Gastrocnemius medialis (tissue), 4 donors: Measurements from ENCODE around the gene ZBTB20. TPM values are rescaled to one million over a fixed set of nuclear protein-coding genes. Genes with fewer than 3 reads are reported as not detected.

Experiments used
- ATAC-seq, 2 donors: fragments of 150-250 bp; one replicate each; pipeline ENCODE4 v1.9.1; 2016
- DNase-seq, 2 donors: peaks; one replicate each; pipeline ENCODE4 v3.0.0-alpha.2; 2019
- H3K27ac ChIP-seq, 4 donors: fragments of 200-600 bp; sonication (generic); 1 replicate in 1 of 4; 2 replicates in 3 of 4; pipeline ENCODE4 v1.5.1; 2016 to 2018; ENCODE audit warnings: mild to moderate bottlenecking in 2 of 4, moderate library complexity in 1 of 4
- H3K27me3 ChIP-seq, 3 donors: fragments of 200-600 bp; sonication (generic) in 2 of 3; 1 replicate in 1 of 3; 2 replicates in 2 of 3; pipeline versions ENCODE4 v1.5.1 to v1.6.0; 2016 to 2019; ENCODE audit warnings: mild to moderate bottlenecking in 1 of 3, moderate library complexity in 1 of 3
- H3K36me3 ChIP-seq, 2 donors: fragments of 200-600 bp; sonication (generic) in 1 of 2; one replicate each; pipeline ENCODE4 v1.5.1; 2017 to 2018
- H3K4me1 ChIP-seq, 2 donors: fragments of 200-600 bp; sonication (generic) in 1 of 2; one replicate each; pipeline ENCODE4 v1.5.1; 2016 to 2017; ENCODE audit warnings: mild to moderate bottlenecking in 2 of 2
- H3K4me3 ChIP-seq, 4 donors: fragments of 200-600 bp; sonication (generic) in 3 of 4; 1 replicate in 1 of 4; 2 replicates in 3 of 4; pipeline ENCODE4 v1.5.1; 2016 to 2019; ENCODE audit warnings: mild to moderate bottlenecking in 2 of 4
- H3K9me3 ChIP-seq, 3 donors: fragments of 200-600 bp; sonication (generic) in 2 of 3; 1 replicate in 1 of 3; 2 replicates in 2 of 3; pipeline ENCODE4 v1.5.1; 2016 to 2019
- CTCF ChIP-seq, 5 experiments: fragments of 450-650 bp in 3 of 5; fragments of 200-600 bp in 2 of 5; sonication (generic) in 2 of 5; IDR thresholded peaks in 4 of 5; conservative IDR thresholded peaks in 1 of 5; 1 replicate in 4 of 5; 2 replicates in 1 of 5; pipeline ENCODE4 v1.5.1; 2016 to 2019; ENCODE audit warnings: antibody characterized with exemption in 5 of 5, mild to moderate bottlenecking in 3 of 5, moderate library complexity in 3 of 5
- POLR2A ChIP-seq, 2 donors: fragments of 450-650 bp; IDR thresholded peaks; one replicate each; pipeline ENCODE4 v1.6.1; 2017; ENCODE audit warnings: antibody characterized with exemption in 2 of 2, mild to moderate bottlenecking in 2 of 2, moderate library complexity in 2 of 2
- in situ Hi-C, 4 donors: fragments of 200-750 bp; cut with MboI; loops; one replicate each; pipeline versions ENCODE4 v1.15.0 to v1.8.0; 2017; ENCODE audit warnings: low sequenced_read_pairs in 4 of 4
- intact Hi-C: fragments of 100-400 bp; cut with DNase I; formaldehyde crosslinking; loops from one replicate; pipeline ENCODE4 v1.15.1; 2023; ENCODE audit warnings: low total_unique reads
- total RNA-seq, 4 donors: library from RNA; depleted of rRNA; stranded (reverse); fragments of >200 nt; gene quantifications; one replicate each; pipeline versions ENCODE4 v1.1.0 to v1.2.3, GENCODE V29; 2016

ZBTB20 gene
- total RNA-seq, 4 donors from 2014 or later: 47.6 to 86.5 (median 69.0) TPM

GRCh38 chr3:114384558-114384903, 762.6 kb downstream of the ZBTB20 start:
- peak; percentile 5 to 6 for ATAC-seq
- no peaks in the 10 kb centered on the region for H3K9me3 ChIP-seq
- H3K27me3 ChIP-seq: no peaks in the 10 kb centered on the region
- no peak for TF ChIP-seq CTCF (IDR thresholded peaks at IDR 0.05 in 4 of 5, conservative IDR thresholded peaks at IDR 0.05 in 1 of 5)
- peak overlapping the region; percentile 35 to 61 (median 49) for H3K4me3 ChIP-seq
- H3K36me3 ChIP-seq: peaks cover 0 to 17% of the 10 kb centered on the region in 2 donors
- in situ Hi-C loops: loop anchor here in 1 of 4 donors (10.0 kb wide), 1 partner anchor 240 kb away; no protein-coding TSS in a partner anchor
- H3K4me1 ChIP-seq: peaks cover 51% of the 10 kb centered on the region in 2 donors
- DNase-seq: no peak
- H3K27ac ChIP-seq: peak overlapping the region; percentile 69 to 87 (median 75)
- intact Hi-C loops: loop anchor here (5.0 to 10.0 kb wide), 4 partner anchors 68 to 708 kb away; no protein-coding TSS in a partner anchor

- peaks cover 56 to 57% of the 10 kb centered on the region in 2 donors for H3K4me1 ChIP-seq
- TF ChIP-seq POLR2A (IDR thresholded peaks at IDR 0.05) (peak in 1 of 2 donors; percentile 10), CTCF (IDR thresholded peaks at IDR 0.05 in 4 of 5, conservative IDR thresholded peaks at IDR 0.05 in 1 of 5) (peak; percentile 87 to 96 (median 91))
- in situ Hi-C loops: loop anchor here in 1 of 4 donors (10.0 kb wide), 1 partner anchor 241 kb away; no protein-coding TSS in a partner anchor
- H3K27ac ChIP-seq: peak overlapping the region; percentile 69 to 87 (median 75)
- H3K9me3 ChIP-seq: no peaks in the 10 kb centered on the region
- ATAC-seq (peak; percentile 84 to 94), DNase-seq (peak; percentile 70 to 80)
- no peaks in the 10 kb centered on the region for H3K27me3 ChIP-seq
- H3K4me3 ChIP-seq: peak overlapping the region; percentile 35 to 61 (median 49)
- peaks cover 0 to 15% of the 10 kb centered on the region in 2 donors for H3K36me3 ChIP-seq
- intact Hi-C loops: loop anchor here (2.0 to 10.0 kb wide), 5 partner anchors 35 to 708 kb away; no protein-coding TSS in a partner anchor
These were observed 763.1 kb downstream of the ZBTB20 start for GRCh38 chr3:114383875-114384557.

- H3K9me3 ChIP-seq: no peaks in the 10 kb centered on the region
- intact Hi-C loops: loop anchor here (5.0 to 10.0 kb wide), 4 partner anchors 72 to 712 kb away; no protein-coding TSS in a partner anchor
- peak; percentile 72 to 77 for DNase-seq
- in situ Hi-C loops: loop anchor here in 1 of 4 donors (10.0 kb wide), 1 partner anchor 245 kb away; no protein-coding TSS in a partner anchor
- no peaks in the 10 kb centered on the region for H3K36me3 ChIP-seq
- H3K4me1 ChIP-seq: peaks cover 90 to 93% of the 10 kb centered on the region in 2 donors
- ATAC-seq: peak; percentile 68 to 78
- TF ChIP-seq CTCF (IDR thresholded peaks at IDR 0.05 in 4 of 5, conservative IDR thresholded peaks at IDR 0.05 in 1 of 5) (no peak), POLR2A (IDR thresholded peaks at IDR 0.05) (no peak)
- no peaks in the 10 kb centered on the region for H3K27me3 ChIP-seq
- H3K4me3 ChIP-seq: no peak overlapping the region
- peak overlapping the region; percentile 64 to 87 (median 72) for H3K27ac ChIP-seq
These were observed 766.8 kb downstream of the ZBTB20 start for GRCh38 chr3:114380233-114380651.

GRCh38 chr3:114379266-114379665, 767.8 kb downstream of the ZBTB20 start:
- in situ Hi-C loops (no loop called here), intact Hi-C loops (no loop called here)
- Histone ChIP-seq H3K27ac (peak overlapping the region; percentile 64 to 87 (median 72)), H3K4me1 (peaks cover 91 to 93% of the 10 kb centered on the region in 2 donors), H3K27me3 (no peaks in the 10 kb centered on the region), H3K36me3 (no peaks in the 10 kb centered on the region), H3K4me3 (no peak overlapping the region), H3K9me3 (no peaks in the 10 kb centered on the region)
- ATAC-seq (no peak), DNase-seq (no peak)
- TF ChIP-seq CTCF (IDR thresholded peaks at IDR 0.05 in 4 of 5, conservative IDR thresholded peaks at IDR 0.05 in 1 of 5) (no peak), POLR2A (IDR thresholded peaks at IDR 0.05) (no peak)
